Pancreas (tissue), 10 donors: ENCODE data around the gene CBFA2T3. TPM values are rescaled to one million over a fixed set of nuclear protein-coding genes. Genes with fewer than 3 reads are reported as not detected.

Source experiments
- ATAC-seq, 4 donors: fragments of 200-7000 bp; cut with Tn5 transposase; one replicate each; pipeline versions ENCODE4 v1.8.0 to v1.9.1; 2020; ENCODE audit warnings: mild to moderate bottlenecking in 4 of 4, moderate library complexity in 4 of 4
- DNase-seq, 6 donors: peaks; one replicate each; pipeline ENCODE4 v3.0.0-alpha.2; 2020
- FAIRE-seq: peaks from 2 replicates; lab custom pipeline; 2012; peaks lifted over from hg19 to GRCh38; lab: Jason Lieb, UNC
- H3K27ac ChIP-seq, 4 donors: fragments of 200-600 bp; sonication (generic); 1 replicate in 3 of 4; 2 replicates in 1 of 4; pipeline versions ENCODE4 v1.5.0 to v1.8.0; 2020
- H3K27me3 ChIP-seq, 4 donors: fragments of 200-600 bp; one replicate each; pipeline ENCODE4 v1.8.0; 2021
- H3K36me3 ChIP-seq, 3 donors: fragments of 200-600 bp; sonication (generic) in 1 of 3; one replicate each; pipeline versions ENCODE4 v1.5.0 to v1.8.0; 2020 to 2021
- H3K4me1 ChIP-seq, 3 donors: fragments of 200-600 bp; one replicate each; pipeline ENCODE4 v1.8.0; 2021
- H3K4me3 ChIP-seq, 4 donors: fragments of 200-600 bp; sonication (generic) in 2 of 4; one replicate each; pipeline versions ENCODE4 v1.5.0 to v1.8.0; 2020 to 2021
- H3K9me3 ChIP-seq, 4 donors: fragments of 200-600 bp; one replicate each; pipeline ENCODE4 v1.8.0; 2021
- CTCF ChIP-seq, 4 donors: fragments of 200-600 bp; sonication (generic) in 3 of 4; IDR thresholded peaks; one replicate each; pipeline versions ENCODE4 v1.5.0 to v1.8.0; 2021; ENCODE audit warnings: antibody characterized with exemption in 4 of 4
- WGBS, 2 donors: extraction: QIAGEN DNeasy Blood & Tissue Kit; methylation state at CpG; one replicate each; pipeline ENCODE4 v1.1.7; 2013; 5-methylcytosine and 5-hydroxymethylcytosine counted together
- intact Hi-C, 3 donors: fragments of 100-400 bp; cut with DNase I; formaldehyde crosslinking; loops; one replicate each; pipeline versions ENCODE4 v1.11.1 to v1.14.2; 2022
- polyA plus RNA-seq, 2 donors: library from polyadenylated mRNA; stranded (reverse); fragments of 200-250 nt; gene quantifications; one replicate each; pipeline ENCODE4 v1.2.3, GENCODE V29; 2013
- total RNA-seq, 6 donors: library from RNA; stranded (reverse); fragmentation: NEBNext Ultra II Directional in 4 of 6; extraction: Animal tissue kit (Norgen Biotek cat#: 25700) in 4 of 6; gene quantifications; one replicate each; pipeline versions ENCODE4 v1.2.1 to v1.2.4, GENCODE V29; 2021 to 2023
- donor health status: healthy with polysubstance abuse.
- donor health status: DM: no; HTN: no; CAD: no; lungs with moderate emphysema.
- donor health status: DM: no; HTN: no; CAD: no.
- donor health status: control.
- donor health status: control.
- donor health status: Bipolar disorder and iron deficiency.
- donor health status: DM: yes; HTN: yes; CAD: no.
- donor health status: DM: no; HTN: no; CAD: no.
- donor health status: DM: no; HTN: no; CAD: no.
- donor health status: DM: yes; HTN: yes; CAD: no.

CBFA2T3 gene
- total and polyA plus RNA-seq, 8 donors, result 8.7 to 27.0 (median 21.9) TPM

- ATAC-seq, result no peak
- Histone ChIP-seq H3K4me3 (no peak overlapping the region), H3K9me3 (no peaks in the 10 kb centered on the region), H3K27me3 (no peaks in the 10 kb centered on the region), H3K27ac (no peak overlapping the region), H3K4me1 (no peaks in the 10 kb centered on the region), H3K36me3 (no peaks in the 10 kb centered on the region)
- WGBS, 2 donors, result 89 to 96% methylated on average over 13 of the region's 13 CpGs
- no peak for TF ChIP-seq CTCF (IDR thresholded peaks at IDR 0.05)
- peak in 1 of 6 donors; percentile 54 for DNase-seq
- intact Hi-C loops, result no loop called here
- no peak for FAIRE-seq
Measured at GRCh38 chr16:88833086-88833485, 143.9 kb downstream of the CBFA2T3 start.

- FAIRE-seq (no peak), DNase-seq (peak in 2 of 6 donors; percentile 20 to 46), ATAC-seq (no peak)
- H3K27me3 ChIP-seq, result no peaks in the 10 kb centered on the region
- WGBS, 2 donors, result 76 to 79% methylated on average over 13 of the region's 13 CpGs
- intact Hi-C loops, result no loop called here
- H3K4me3 ChIP-seq, result no peak overlapping the region
- H3K27ac ChIP-seq, result no peak overlapping the region
- no peaks in the 10 kb centered on the region for H3K36me3 ChIP-seq
- no peaks in the 10 kb centered on the region for H3K4me1 ChIP-seq
- no peak for TF ChIP-seq CTCF (IDR thresholded peaks at IDR 0.05)
- no peaks in the 10 kb centered on the region for H3K9me3 ChIP-seq
Measured at GRCh38 chr16:88831838-88832237, 145.2 kb downstream of the CBFA2T3 start.

GRCh38 chr16:88830783-88831182 is 146.2 kb downstream of the CBFA2T3 start:
- ATAC-seq (no peak), FAIRE-seq (no peak), DNase-seq (peak in 1 of 6 donors; percentile 45)
- Histone ChIP-seq H3K36me3 (no peaks in the 10 kb centered on the region), H3K27ac (no peak overlapping the region), H3K9me3 (no peaks in the 10 kb centered on the region), H3K4me1 (no peaks in the 10 kb centered on the region), H3K27me3 (no peaks in the 10 kb centered on the region), H3K4me3 (no peak overlapping the region)
- WGBS, 2 donors, result 87 to 88% methylated on average over 14 of the region's 14 CpGs
- intact Hi-C loops, result no loop called here
- TF ChIP-seq CTCF (IDR thresholded peaks at IDR 0.05), result no peak

GRCh38 chr16:88830258-88830657 is 146.7 kb downstream of the CBFA2T3 start:
- Histone ChIP-seq H3K9me3 (no peaks in the 10 kb centered on the region), H3K36me3 (no peaks in the 10 kb centered on the region), H3K27me3 (no peaks in the 10 kb centered on the region), H3K4me3 (no peak overlapping the region), H3K27ac (no peak overlapping the region), H3K4me1 (no peaks in the 10 kb centered on the region)
- 82% methylated on average over 11 of the region's 11 CpGs for WGBS, 2 donors
- TF ChIP-seq CTCF (IDR thresholded peaks at IDR 0.05), result no peak
- peak in 1 of 6 donors; percentile 21 for DNase-seq
- peak in 1 of 4 donors; percentile 24 for ATAC-seq
- intact Hi-C loops, result no loop called here
- FAIRE-seq, result no peak

- DNase-seq, result peak in 1 of 6 donors; percentile 66
- FAIRE-seq, result no peak
- no peaks in the 10 kb centered on the region for H3K36me3 ChIP-seq
Measured at GRCh38 chr16:88828711-88829110, 148.3 kb downstream of the CBFA2T3 start.

More at GRCh38 chr16:88828711-88829110, 148.3 kb downstream of the CBFA2T3 start:
- no peaks in the 10 kb centered on the region for H3K4me1 ChIP-seq
- intact Hi-C loops, result no loop called here
- H3K27ac ChIP-seq, result no peak overlapping the region
- H3K4me3 ChIP-seq, result no peak overlapping the region
- 83 to 87% methylated on average over 22 to 24 of the region's 24 CpGs for WGBS, 2 donors
- TF ChIP-seq CTCF (IDR thresholded peaks at IDR 0.05), result no peak
- no peak for ATAC-seq
- H3K9me3 ChIP-seq, result no peaks in the 10 kb centered on the region
- H3K27me3 ChIP-seq, result no peaks in the 10 kb centered on the region
